Type B pancreatic cell (in vitro differentiated cells): ENCODE data around the gene FASTK. TPM values are rescaled to one million over a fixed set of nuclear protein-coding genes. Genes with fewer than 3 reads are reported as not detected.

Experiments
- DNase-seq: peaks from one replicate; pipeline ENCODE4 v3.0.0; 2021; ENCODE audit warnings: mixed read lengths; ENCODE audit not compliant: unreplicated experiment; ENCODE audit errors: extremely low spot score
- H3K27ac Mint-ChIP-seq: 2 replicates; pipeline ENCODE4 v1.8.0; 2021; ENCODE audit warnings: mild to moderate bottlenecking, mixed read lengths
- H3K27me3 Mint-ChIP-seq: 2 replicates; pipeline ENCODE4 v1.8.0; 2021; ENCODE audit warnings: mixed read lengths
- H3K36me3 Mint-ChIP-seq: 2 replicates; pipeline ENCODE4 v1.8.0; 2021; ENCODE audit warnings: mixed read lengths
- H3K4me1 Mint-ChIP-seq: one replicate; pipeline ENCODE4 v1.8.0; 2021; ENCODE audit warnings: mixed read lengths; ENCODE audit not compliant: unreplicated experiment
- H3K4me3 Mint-ChIP-seq: 2 replicates; pipeline ENCODE4 v1.8.0; 2021; ENCODE audit warnings: mild to moderate bottlenecking, mixed read lengths
- H3K9me3 Mint-ChIP-seq: 2 replicates; pipeline ENCODE4 v1.8.0; 2021; ENCODE audit warnings: mixed read lengths
- CTCF ChIP-seq: fragments of 200-600 bp; sonication (generic); conservative IDR thresholded peaks from 2 replicates; pipeline ENCODE4 v1.5.0; 2021; ENCODE audit warnings: antibody characterized with exemption, mild to moderate bottlenecking
- total RNA-seq: library from RNA; stranded (reverse); gene quantifications from 2 replicates; pipeline ENCODE4 v1.2.1, GENCODE V29; 2021; ENCODE audit warnings: low replicate concordance

The FASTK gene
- total RNA-seq, 1 donor from 2014 or later: 100 TPM

- no peak for DNase-seq
- Mint-ChIP-seq H3K27ac (peak overlapping the region; percentile 85), H3K4me1 (peaks cover 24% of the 10 kb centered on the region), H3K27me3 (peaks cover 3% of the 10 kb centered on the region), H3K4me3 (peak overlapping the region; percentile 85), H3K9me3 (no peaks in the 10 kb centered on the region), H3K36me3 (no peaks in the 10 kb centered on the region)
- no peak for TF ChIP-seq CTCF
Measured at GRCh38 chr7:151113344-151114150, 32.9 kb upstream of the FASTK start.

GRCh38 chr7:151110941-151111645 lies 30.5 kb upstream of the FASTK start:
- DNase-seq: peak; percentile 81
- Mint-ChIP-seq H3K4me1 (peaks cover 24% of the 10 kb centered on the region), H3K4me3 (no peak overlapping the region), H3K9me3 (no peaks in the 10 kb centered on the region), H3K36me3 (no peaks in the 10 kb centered on the region), H3K27ac (peak overlapping the region; percentile 66), H3K27me3 (peaks cover 3% of the 10 kb centered on the region)
- TF ChIP-seq CTCF: peak; percentile 92

GRCh38 chr7:151110236-151110940 lies 29.8 kb upstream of the FASTK start:
- Mint-ChIP-seq H3K4me3 (no peak overlapping the region), H3K27me3 (no peaks in the 10 kb centered on the region), H3K9me3 (no peaks in the 10 kb centered on the region), H3K27ac (peak overlapping the region; percentile 66), H3K4me1 (peaks cover 20% of the 10 kb centered on the region), H3K36me3 (no peaks in the 10 kb centered on the region)
- no peak for DNase-seq
- TF ChIP-seq CTCF: no peak

- no peak for DNase-seq
- no peaks in the 10 kb centered on the region for H3K36me3 Mint-ChIP-seq
- TF ChIP-seq CTCF: no peak
- H3K9me3 Mint-ChIP-seq: no peaks in the 10 kb centered on the region
- peaks cover 20% of the 10 kb centered on the region for H3K4me1 Mint-ChIP-seq
- H3K27me3 Mint-ChIP-seq: no peaks in the 10 kb centered on the region
- no peak overlapping the region for H3K4me3 Mint-ChIP-seq
- H3K27ac Mint-ChIP-seq: peak overlapping the region; percentile 58
Measured at GRCh38 chr7:151109094-151110048, 28.8 kb upstream of the FASTK start.

GRCh38 chr7:151107882-151108281 lies 27.3 kb upstream of the FASTK start:
- no peak for DNase-seq
- H3K36me3 Mint-ChIP-seq: no peaks in the 10 kb centered on the region

More at GRCh38 chr7:151107882-151108281, 27.3 kb upstream of the FASTK start:
- no peaks in the 10 kb centered on the region for H3K9me3 Mint-ChIP-seq
- H3K4me3 Mint-ChIP-seq: no peak overlapping the region
- peaks cover 10% of the 10 kb centered on the region for H3K4me1 Mint-ChIP-seq
- TF ChIP-seq CTCF: no peak
- H3K27me3 Mint-ChIP-seq: no peaks in the 10 kb centered on the region
- H3K27ac Mint-ChIP-seq: no peak overlapping the region
